Gastrocnemius medialis (tissue), 4 donors: ENCODE measurements around the gene DUSP15. TPM values are rescaled to one million over a fixed set of nuclear protein-coding genes. Genes with fewer than 3 reads are reported as not detected.

Source experiments
- ATAC-seq, 2 donors: fragments of 150-250 bp; one replicate each; pipeline ENCODE4 v1.9.1; 2016
- DNase-seq, 2 donors: peaks; one replicate each; pipeline ENCODE4 v3.0.0-alpha.2; 2019
- H3K27ac ChIP-seq, 4 donors: fragments of 200-600 bp; sonication (generic); 1 replicate in 1 of 4; 2 replicates in 3 of 4; pipeline ENCODE4 v1.5.1; 2016 to 2018; ENCODE audit warnings: mild to moderate bottlenecking in 2 of 4, moderate library complexity in 1 of 4
- H3K27me3 ChIP-seq, 3 donors: fragments of 200-600 bp; sonication (generic) in 2 of 3; 1 replicate in 1 of 3; 2 replicates in 2 of 3; pipeline versions ENCODE4 v1.5.1 to v1.6.0; 2016 to 2019; ENCODE audit warnings: mild to moderate bottlenecking in 1 of 3, moderate library complexity in 1 of 3
- H3K36me3 ChIP-seq, 2 donors: fragments of 200-600 bp; sonication (generic) in 1 of 2; one replicate each; pipeline ENCODE4 v1.5.1; 2017 to 2018
- H3K4me1 ChIP-seq, 2 donors: fragments of 200-600 bp; sonication (generic) in 1 of 2; one replicate each; pipeline ENCODE4 v1.5.1; 2016 to 2017; ENCODE audit warnings: mild to moderate bottlenecking in 2 of 2
- H3K4me3 ChIP-seq, 4 donors: fragments of 200-600 bp; sonication (generic) in 3 of 4; 1 replicate in 1 of 4; 2 replicates in 3 of 4; pipeline ENCODE4 v1.5.1; 2016 to 2019; ENCODE audit warnings: mild to moderate bottlenecking in 2 of 4
- H3K9me3 ChIP-seq, 3 donors: fragments of 200-600 bp; sonication (generic) in 2 of 3; 1 replicate in 1 of 3; 2 replicates in 2 of 3; pipeline ENCODE4 v1.5.1; 2016 to 2019
- CTCF ChIP-seq, 5 experiments: fragments of 450-650 bp in 3 of 5; fragments of 200-600 bp in 2 of 5; sonication (generic) in 2 of 5; IDR thresholded peaks in 4 of 5; conservative IDR thresholded peaks in 1 of 5; 1 replicate in 4 of 5; 2 replicates in 1 of 5; pipeline ENCODE4 v1.5.1; 2016 to 2019; ENCODE audit warnings: antibody characterized with exemption in 5 of 5, mild to moderate bottlenecking in 3 of 5, moderate library complexity in 3 of 5
- POLR2A ChIP-seq, 2 donors: fragments of 450-650 bp; IDR thresholded peaks; one replicate each; pipeline ENCODE4 v1.6.1; 2017; ENCODE audit warnings: antibody characterized with exemption in 2 of 2, mild to moderate bottlenecking in 2 of 2, moderate library complexity in 2 of 2
- in situ Hi-C, 4 donors: fragments of 200-750 bp; cut with MboI; loops; one replicate each; pipeline versions ENCODE4 v1.15.0 to v1.8.0; 2017; ENCODE audit warnings: low sequenced_read_pairs in 4 of 4
- intact Hi-C: fragments of 100-400 bp; cut with DNase I; formaldehyde crosslinking; loops from one replicate; pipeline ENCODE4 v1.15.1; 2023; ENCODE audit warnings: low total_unique reads
- total RNA-seq, 4 donors: library from RNA; depleted of rRNA; stranded (reverse); fragments of >200 nt; gene quantifications; one replicate each; pipeline versions ENCODE4 v1.1.0 to v1.2.3, GENCODE V29; 2016

DUSP15 gene
- total RNA-seq, 4 donors from 2014 or later = 1.1 TPM; not detected in 3

- ATAC-seq (no peak), DNase-seq (no peak)
- Histone ChIP-seq H3K4me1 (no peaks in the 10 kb centered on the region), H3K27me3 (no peaks in the 10 kb centered on the region), H3K36me3 (no peaks in the 10 kb centered on the region), H3K4me3 (no peak overlapping the region), H3K9me3 (no peaks in the 10 kb centered on the region), H3K27ac (no peak overlapping the region)
- no peak for TF ChIP-seq POLR2A (IDR thresholded peaks at IDR 0.05)
- TF ChIP-seq CTCF (IDR thresholded peaks at IDR 0.05 in 4 of 5, conservative IDR thresholded peaks at IDR 0.05 in 1 of 5) = no peak
- in situ Hi-C loops = no loop called here
- intact Hi-C loops = no loop called here
These were observed 39.9 kb upstream of the DUSP15 start for GRCh38 chr20:31910071-31910803.

GRCh38 chr20:31909253-31910070 lies 39.1 kb upstream of the DUSP15 start:
- no peaks in the 10 kb centered on the region for H3K36me3 ChIP-seq
- no peak for TF ChIP-seq POLR2A (IDR thresholded peaks at IDR 0.05)
- no peak for TF ChIP-seq CTCF (IDR thresholded peaks at IDR 0.05 in 4 of 5, conservative IDR thresholded peaks at IDR 0.05 in 1 of 5)
- no peaks in the 10 kb centered on the region for H3K27me3 ChIP-seq
- no peaks in the 10 kb centered on the region for H3K4me1 ChIP-seq
- no peak overlapping the region for H3K27ac ChIP-seq
- no peak for DNase-seq
- no peaks in the 10 kb centered on the region for H3K9me3 ChIP-seq
- intact Hi-C loops (no loop called here), in situ Hi-C loops (no loop called here)
- ATAC-seq = no peak
- no peak overlapping the region for H3K4me3 ChIP-seq

DNA sequence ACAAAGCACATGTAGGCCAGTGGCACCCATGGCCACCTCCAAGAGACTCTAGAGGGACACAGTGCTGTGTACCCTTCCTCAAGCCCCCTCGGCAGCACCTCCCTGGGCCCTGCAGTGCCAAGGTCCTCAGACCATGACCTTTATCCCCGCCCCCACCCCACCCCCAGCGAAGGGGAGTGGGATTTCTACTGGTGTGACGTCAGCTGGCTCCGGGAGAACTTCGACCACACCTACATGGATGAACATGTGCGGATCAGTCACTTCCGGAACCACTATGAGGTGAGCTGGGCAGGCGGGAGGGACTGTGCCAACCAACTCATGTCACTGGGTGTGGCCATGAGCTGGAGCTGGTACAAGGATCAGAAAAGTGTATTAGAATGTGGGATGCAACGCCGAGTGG lies 38.1 kb upstream of the DUSP15 start:
- no peaks in the 10 kb centered on the region for H3K36me3 ChIP-seq
- no peak overlapping the region for H3K4me3 ChIP-seq
- intact Hi-C loops (no loop called here), in situ Hi-C loops (no loop called here)
- no peaks in the 10 kb centered on the region for H3K27me3 ChIP-seq
- no peaks in the 10 kb centered on the region for H3K9me3 ChIP-seq
- DNase-seq (no peak), ATAC-seq (no peak)
- H3K4me1 ChIP-seq = no peaks in the 10 kb centered on the region
- no peak overlapping the region for H3K27ac ChIP-seq
- TF ChIP-seq CTCF (IDR thresholded peaks at IDR 0.05 in 4 of 5, conservative IDR thresholded peaks at IDR 0.05 in 1 of 5) = no peak
- no peak for TF ChIP-seq POLR2A (IDR thresholded peaks at IDR 0.05)

DNA sequence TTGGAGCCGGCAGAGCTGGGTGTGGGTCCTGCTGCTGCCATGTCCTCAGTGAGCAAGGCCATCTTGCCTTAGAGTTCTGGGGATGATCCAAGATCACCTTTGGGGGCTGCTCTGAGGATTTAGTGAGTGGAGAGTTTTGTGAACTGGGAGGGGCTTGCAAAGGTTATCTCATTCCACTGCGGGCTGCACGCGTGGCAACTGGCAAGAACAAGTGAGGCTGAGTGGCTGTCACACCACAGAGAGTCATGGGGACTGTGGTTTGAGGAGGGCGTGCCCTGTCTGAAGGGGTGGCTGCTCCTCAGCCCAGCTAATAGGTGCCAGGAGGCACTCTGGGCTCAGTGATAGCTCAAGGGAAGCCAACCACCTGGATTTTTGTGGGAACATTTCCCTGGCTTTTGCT lies 37.7 kb upstream of the DUSP15 start:
- intact Hi-C loops = no loop called here
- TF ChIP-seq POLR2A (IDR thresholded peaks at IDR 0.05) (no peak), CTCF (IDR thresholded peaks at IDR 0.05 in 4 of 5, conservative IDR thresholded peaks at IDR 0.05 in 1 of 5) (no peak)
- in situ Hi-C loops = no loop called here
- Histone ChIP-seq H3K9me3 (no peaks in the 10 kb centered on the region), H3K36me3 (no peaks in the 10 kb centered on the region), H3K4me3 (no peak overlapping the region), H3K27ac (no peak overlapping the region), H3K4me1 (no peaks in the 10 kb centered on the region), H3K27me3 (no peaks in the 10 kb centered on the region)
- no peak for ATAC-seq
- DNase-seq = no peak
